IPS-NIHi11 (cell line): Measurements from ENCODE around the gene LTC4S.
A peak's percentile ranks its signal among the peaks of the same experiment; 100 is the strongest.
"Not testable (repeated sequence)": the region's sequence is repeated elsewhere in the genome, so short reads cannot be mapped to it uniquely, and the experiment has no call there.

ENCODE experiments used
- DNase-seq: peaks from one replicate; pipeline ENCODE4 v3.0.0; 2012; ENCODE audit warnings: mixed read lengths, low spot score

The LTC4S gene

DNA sequence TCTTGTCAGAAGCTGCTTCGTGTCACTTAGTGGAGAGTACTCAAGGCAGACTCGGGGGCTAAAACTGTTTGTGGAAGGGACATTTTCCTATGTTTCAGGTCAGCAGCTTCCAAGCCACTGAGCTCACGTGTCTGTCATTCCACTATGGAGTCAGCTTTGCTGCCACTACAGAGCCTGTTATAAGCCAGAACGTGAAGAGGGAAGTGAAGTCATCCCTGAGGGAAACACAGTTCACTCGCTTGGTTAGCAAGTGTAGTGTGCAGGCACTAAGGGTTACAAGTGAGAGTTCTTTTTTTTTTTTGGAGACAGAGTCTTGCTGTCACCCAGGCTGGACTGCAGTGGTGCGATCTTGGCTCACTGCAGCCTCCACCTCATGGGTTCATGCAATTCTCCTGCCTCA is 24.5 kb upstream of the LTC4S start:
- DNase-seq, result no peak

DNA sequence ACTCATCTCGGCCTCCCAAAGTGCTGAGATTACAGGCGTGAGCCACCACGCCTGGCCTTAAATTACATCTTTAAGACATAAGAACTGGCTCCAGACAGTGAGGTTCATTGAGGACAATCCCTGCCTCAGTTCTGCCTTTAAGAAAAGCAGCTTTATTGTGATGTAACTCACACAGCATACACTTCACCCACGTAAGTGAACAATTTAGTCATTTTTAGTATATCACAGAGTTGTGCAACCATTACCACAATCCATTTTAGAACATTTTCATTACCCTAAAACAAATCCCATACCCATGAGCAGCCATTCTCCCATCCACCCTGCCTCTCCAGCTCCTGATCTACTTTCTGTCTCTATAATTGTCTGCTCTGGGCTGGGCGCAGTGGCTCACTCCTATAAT is 24.0 kb upstream of the LTC4S start:
- no peak for DNase-seq

- no peak for DNase-seq
Observed at GRCh38 chr5:179771311-179771895, 22.4 kb upstream of the LTC4S start.

DNA sequence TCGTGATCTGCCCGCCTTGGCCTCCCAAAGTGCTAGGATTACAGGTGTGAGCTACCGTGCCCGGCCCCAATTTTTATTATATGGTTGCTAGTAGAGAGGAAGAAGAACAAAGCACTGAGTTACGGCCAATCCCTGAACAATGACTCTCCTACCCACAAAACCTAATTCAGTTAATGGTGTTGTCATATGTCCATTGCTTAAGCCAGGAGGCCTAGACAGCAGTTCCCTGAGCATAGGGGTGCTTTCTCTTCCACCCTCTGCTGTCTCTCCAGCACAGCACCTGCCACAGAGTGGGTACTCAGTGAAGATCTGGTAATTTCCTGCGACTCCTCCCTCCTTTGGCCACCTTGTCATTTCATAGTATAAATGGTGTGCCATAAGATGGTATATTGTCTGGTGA is 21.4 kb upstream of the LTC4S start:
- DNase-seq, result no peak

GRCh38 chr5:179773686-179774040 is 20.1 kb upstream of the LTC4S start:
- DNase-seq, result no peak

GRCh38 chr5:179774442-179774841 is 19.3 kb upstream of the LTC4S start:
- DNase-seq, result no peak

GRCh38 chr5:179776411-179776938 is 17.3 kb upstream of the LTC4S start:
- DNase-seq, result no peak

- no peak for DNase-seq
Observed at GRCh38 chr5:179777456-179777855, 16.3 kb upstream of the LTC4S start.

DNA sequence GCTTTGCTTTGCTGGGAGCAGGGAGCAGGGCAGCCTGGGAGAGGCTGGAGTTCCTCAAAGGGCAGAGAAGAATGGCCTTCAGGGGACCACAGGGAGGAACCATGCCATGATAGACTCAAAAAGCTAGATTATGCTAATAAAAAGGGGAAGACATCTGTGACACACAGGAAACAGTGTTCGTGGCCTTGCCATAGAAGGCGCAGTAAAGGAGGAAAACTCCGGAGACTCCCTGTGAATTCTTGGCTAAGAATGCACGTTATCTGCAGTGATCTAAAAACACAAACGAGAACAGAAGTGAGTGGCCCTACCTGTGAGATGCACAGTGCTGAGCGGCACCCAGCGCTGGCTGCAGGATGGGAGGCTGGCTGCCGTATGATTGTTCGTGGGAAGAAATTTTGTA is 15.9 kb upstream of the LTC4S start:
- no peak for DNase-seq

DNA sequence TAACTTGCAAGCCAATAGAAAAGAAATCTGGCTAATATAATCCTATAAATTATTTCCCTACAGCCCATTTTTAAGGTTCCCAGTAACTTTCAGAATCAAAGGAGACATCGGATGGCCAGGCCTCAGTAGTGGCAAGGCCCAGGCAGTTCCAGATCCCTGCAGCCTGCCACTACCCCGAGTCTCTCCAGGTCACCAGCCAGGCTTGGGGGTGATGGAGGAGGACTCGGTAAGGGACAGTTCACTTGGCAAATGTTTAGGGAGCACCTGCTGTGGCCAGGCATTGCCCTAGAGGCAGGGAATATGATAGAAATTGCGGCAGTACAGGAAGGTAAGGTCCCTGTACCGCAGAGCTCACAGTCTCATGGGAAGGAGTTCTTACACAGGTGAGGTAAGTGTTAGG is 15.2 kb upstream of the LTC4S start:
- no peak for DNase-seq

- no peak for DNase-seq
Observed at GRCh38 chr5:179779826-179780225, 14.0 kb upstream of the LTC4S start.

GRCh38 chr5:179780362-179780761 is 13.4 kb upstream of the LTC4S start:
- DNase-seq, result no peak

DNA sequence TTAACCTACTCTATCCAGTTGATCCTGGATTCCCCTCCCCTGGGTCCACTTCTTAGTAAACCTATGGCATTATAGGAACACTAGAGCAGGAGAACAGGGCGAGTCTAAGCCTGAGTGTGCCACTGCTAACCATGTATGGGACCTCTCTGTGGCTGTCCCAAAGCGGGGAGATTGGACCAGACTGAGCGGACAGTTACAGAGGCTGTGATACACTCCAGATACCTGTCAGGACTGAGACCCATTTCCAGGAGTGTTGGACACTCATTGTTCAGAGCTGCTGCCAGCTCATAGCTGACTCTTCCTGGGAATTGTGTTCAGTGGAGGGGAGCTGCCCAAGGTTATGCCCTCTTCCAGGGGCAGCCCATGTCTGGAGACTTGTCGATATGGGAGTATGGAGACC is 11.9 kb upstream of the LTC4S start:
- DNase-seq, result no peak

DNA sequence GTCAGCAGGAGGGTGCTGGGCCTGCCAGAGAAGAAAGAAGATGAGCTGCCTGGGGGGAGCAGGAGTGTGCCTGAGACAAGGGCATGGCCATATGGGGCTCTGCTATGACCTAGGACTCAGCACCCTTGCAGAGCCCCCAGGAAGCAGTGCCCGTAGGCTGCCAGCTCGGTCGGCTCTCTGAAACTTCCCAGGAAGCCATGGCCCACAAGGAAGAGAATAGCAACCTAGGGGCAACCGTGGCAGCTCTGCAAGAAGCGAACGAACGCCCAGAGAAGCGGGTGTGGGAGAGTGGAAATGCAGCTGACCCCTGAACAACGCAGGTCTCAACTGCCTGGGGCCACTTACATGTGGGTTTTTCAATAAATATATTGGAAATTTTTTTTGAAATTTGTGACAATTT is 10.7 kb upstream of the LTC4S start:
- DNase-seq, result no peak

DNA sequence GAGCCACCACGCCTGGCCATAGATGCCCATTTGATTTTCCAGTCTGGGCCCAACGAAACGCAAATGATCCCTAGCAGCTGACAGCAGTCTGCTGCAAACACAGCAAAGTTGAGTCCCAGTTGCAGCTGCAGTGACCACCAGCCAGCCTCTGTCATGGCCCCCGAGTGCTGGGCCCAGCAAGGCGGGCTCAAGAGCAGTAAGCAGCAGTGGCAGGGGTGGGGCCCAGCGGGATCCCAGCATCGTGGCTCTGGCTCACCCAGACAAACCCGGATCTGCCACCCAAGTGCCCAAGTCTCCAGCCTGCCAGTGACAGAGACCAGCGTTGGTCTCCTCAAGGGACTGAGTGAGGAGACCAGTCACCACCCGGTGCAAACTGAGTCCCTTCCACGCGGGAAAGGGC is 6.9 kb upstream of the LTC4S start:
- DNase-seq, result no peak

- no peak for DNase-seq
Observed at GRCh38 chr5:179788193-179788854, 5.5 kb upstream of the LTC4S start.

DNA sequence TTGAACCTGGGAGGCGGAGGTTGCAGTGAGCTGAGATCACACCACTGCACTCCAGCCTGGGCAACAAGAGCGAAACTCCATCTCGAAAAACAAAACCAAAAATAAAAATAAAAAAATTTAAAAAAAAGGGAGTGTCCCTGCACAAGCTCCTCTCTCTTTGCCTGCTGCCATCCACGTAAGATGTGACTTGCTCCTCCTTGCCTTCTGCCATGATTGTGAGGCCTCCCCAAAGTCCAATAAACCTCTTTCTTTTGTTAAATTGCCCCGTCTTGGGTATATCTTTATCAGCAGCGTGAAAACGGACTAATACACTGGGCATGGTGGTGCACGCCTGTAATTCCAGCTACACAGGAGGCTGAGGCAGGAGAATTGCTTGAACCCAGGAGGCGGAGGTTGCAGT is 4.5 kb upstream of the LTC4S start:
- not testable (repeated sequence) for DNase-seq

GRCh38 chr5:179791881-179792611 is 1.7 kb upstream of the LTC4S start:
- no peak for DNase-seq

- no peak for DNase-seq
Observed at GRCh38 chr5:179792612-179793467, 946 bp upstream of the LTC4S start.

DNA sequence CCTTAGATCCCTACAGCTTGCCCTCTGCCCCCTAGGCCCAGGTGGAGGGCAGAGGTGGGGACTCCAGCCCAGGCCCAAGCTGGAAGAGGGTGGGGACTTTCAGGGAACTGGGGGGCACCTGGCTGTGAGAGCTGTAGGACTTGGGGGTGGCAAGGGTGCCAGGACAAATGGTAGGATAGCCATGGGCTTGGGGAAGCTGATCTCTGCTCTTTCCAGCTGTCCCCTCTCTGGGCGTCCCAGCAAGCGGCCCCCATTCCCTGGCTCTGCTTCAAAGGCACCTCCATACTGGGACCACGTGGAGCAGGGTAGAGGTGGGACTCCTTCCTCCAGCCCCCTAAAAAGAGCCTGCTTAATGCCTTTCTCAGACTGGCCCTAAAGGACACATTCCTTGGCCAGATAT is 385 bp downstream of the LTC4S start:
- no peak for DNase-seq

GRCh38 chr5:179794575-179794974 is 789 bp downstream of the LTC4S start:
- no peak for DNase-seq

DNA sequence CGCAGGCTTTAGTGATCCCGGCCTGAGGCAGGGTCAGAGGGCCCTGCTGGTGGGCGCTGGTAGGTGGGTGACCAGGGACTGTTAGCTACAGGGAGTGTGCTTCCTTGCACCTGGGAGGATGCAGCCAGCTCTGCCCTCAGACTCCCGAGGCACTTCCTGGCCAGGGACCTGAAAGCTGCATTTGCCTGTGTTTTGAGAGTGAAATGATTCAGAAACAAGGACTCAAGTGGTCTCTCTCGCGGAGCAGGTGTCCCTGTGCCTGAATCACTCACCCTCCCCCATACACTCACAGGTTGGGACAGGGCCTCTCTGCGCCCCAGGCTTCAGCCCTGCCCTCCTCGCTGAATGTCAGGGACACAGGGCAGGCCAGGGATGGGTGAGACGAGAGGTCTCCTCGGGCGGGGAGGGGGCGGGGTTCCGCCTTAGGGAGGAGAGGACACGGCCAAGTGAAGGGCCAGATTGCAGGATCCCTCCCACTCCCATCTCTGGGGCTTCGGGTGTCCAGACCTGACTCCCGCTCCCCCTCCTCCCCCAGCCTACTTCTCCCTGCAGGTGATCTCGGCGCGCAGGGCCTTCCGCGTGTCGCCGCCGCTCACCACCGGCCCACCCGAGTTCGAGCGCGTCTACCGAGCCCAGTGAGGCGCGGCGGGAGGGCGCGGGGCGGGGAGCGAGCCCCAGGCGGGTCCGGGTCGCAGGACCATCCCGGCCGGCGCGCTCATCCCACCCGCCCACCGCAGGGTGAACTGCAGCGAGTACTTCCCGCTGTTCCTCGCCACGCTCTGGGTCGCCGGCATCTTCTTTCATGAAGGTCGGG is 1.5 kb downstream of the LTC4S start:
- DNase-seq, result peak; percentile 65
